HepG2 (cell line): ENCODE results near the gene RANBP3. TPM values are rescaled to one million over a fixed set of nuclear protein-coding genes. Genes with fewer than 3 reads are reported as not detected.

Experiments
- ATAC-seq: fragments of 200-7000 bp; cut with Tn5 transposase; 3 replicates; pipeline ENCODE4 v1.9.1; 2020; ENCODE audit warnings: mild to moderate bottlenecking, moderate library complexity
- BruUV-seq: library from RNA; stranded (reverse); fragments of 400-500 nt; replicated peaks from 2 replicates; lab custom pipeline; 2021; lab: Mats Ljungman, UMichigan
- CTCF ChIA-PET: fragments of 300-600 bp; formaldehyde crosslinking; extraction: SDS; loops from one replicate; lab custom pipeline; 2021; ENCODE audit warnings: low total read pairs, inconsistent platforms, low intra/inter-chr PET ratio; lab: Yijun Ruan, JAX
- POLR2A ChIA-PET: fragments of 350-600 bp; sonication (Branson Sonifier 250); formaldehyde crosslinking; loops from one replicate; lab custom pipeline; 2020; ENCODE audit warnings: antibody characterized with exemption, inconsistent platforms; lab: Yijun Ruan, JAX
- DNase-seq: peaks from one replicate; pipeline ENCODE4 v3.0.0-alpha.2; 2015; ENCODE audit warnings: low spot score
- FAIRE-seq: peaks from 3 replicates; lab custom pipeline; 2011; peaks lifted over from hg19 to GRCh38; lab: Jason Lieb, UNC
- H2AFZ ChIP-seq: one replicate; pipeline ENCODE4 v1.6.1; 2011; ENCODE audit warnings: low read length, inconsistent platforms
- H3K27ac ChIP-seq: fragments of 300-600 bp; 3 replicates; pipeline ENCODE4 v1.8.0; 2011; ENCODE audit warnings: mixed run types, mild to moderate bottlenecking, mixed read lengths, low read length, inconsistent platforms; ENCODE audit not compliant: insufficient read depth; ENCODE audit errors: extremely low read length
- H3K27me3 ChIP-seq, 2 experiments: fragments of 200-600 bp in 1 of 2; 2 replicates in 1 of 2; 3 replicates in 1 of 2; pipeline versions ENCODE4 v1.6.0 to v1.8.0; 2011; ENCODE audit warnings: low read length in 2 of 2, mild to moderate bottlenecking in 2 of 2, moderate library complexity in 2 of 2, inconsistent platforms in 1 of 2; ENCODE audit not compliant: insufficient read depth in 2 of 2, control insufficient read depth in 1 of 2
- H3K36me3 ChIP-seq, 2 experiments: fragments of 200-600 bp in 1 of 2; replicated peaks in 1 of 2; 2 replicates in 1 of 2; 3 replicates in 1 of 2; pipeline versions ENCODE4 v1.5.1 to v1.8.0; 2011; ENCODE audit warnings: low read length in 2 of 2, inconsistent platforms in 1 of 2; ENCODE audit not compliant: insufficient read depth in 2 of 2, control insufficient read depth in 1 of 2
- H3K4me1 ChIP-seq: 2 replicates; pipeline ENCODE4 v1.5.1; 2012; ENCODE audit warnings: low read length, inconsistent platforms; ENCODE audit not compliant: insufficient read depth
- H3K4me2 ChIP-seq: 2 replicates; pipeline ENCODE4 v1.6.0; 2011; ENCODE audit warnings: low read depth, low read length, inconsistent platforms
- H3K4me3 ChIP-seq, 3 experiments: fragments of 200-600 bp in 1 of 3; sonication (generic), shearing (Covaris generic) in 1 of 3; replicated peaks in 1 of 3; 2 replicates each; pipeline ENCODE4 v1.5.1; 2011 to 2016; ENCODE audit warnings: low read length in 3 of 3, inconsistent platforms in 2 of 3, low read depth in 2 of 3, mild to moderate bottlenecking in 2 of 3, control low read depth in 1 of 3, mixed read lengths in 1 of 3; ENCODE audit not compliant: insufficient read depth in 1 of 3
- H3K79me2 ChIP-seq: one replicate; pipeline ENCODE4 v1.6.1; 2011; ENCODE audit warnings: low read length, inconsistent platforms; ENCODE audit not compliant: insufficient read depth
- H3K9ac ChIP-seq: 2 replicates; pipeline ENCODE4 v1.6.0; 2011; ENCODE audit warnings: mild to moderate bottlenecking, low read depth, low read length, inconsistent platforms; ENCODE audit not compliant: insufficient read depth
- H3K9me3 ChIP-seq: 2 replicates; pipeline ENCODE4 v1.5.1; 2012; ENCODE audit warnings: mild to moderate bottlenecking, low read length
- H4K20me1 ChIP-seq: 2 replicates; pipeline ENCODE4 v1.6.0; 2011; ENCODE audit warnings: inconsistent platforms, mild to moderate bottlenecking, low read length, moderate library complexity; ENCODE audit not compliant: insufficient read depth
- GABPA ChIP-seq, 2 experiments: IDR thresholded peaks; 2 replicates each; pipeline ENCODE4 v1.6.1; 2011 to 2016; ENCODE audit warnings: low read depth in 2 of 2, low read length in 1 of 2, missing biosample characterization in 1 of 2, missing genetic modification characterization in 1 of 2
- KLF15 ChIP-seq: sonication (generic); formaldehyde crosslinking; IDR thresholded peaks from 2 replicates; pipeline ENCODE4 v1.8.1; 2023; ENCODE audit warnings: borderline replicate concordance, mild to moderate bottlenecking, inconsistent platforms, missing genetic modification reagents, mixed read lengths
- KMT2A ChIP-seq: sonication (generic); formaldehyde crosslinking; IDR thresholded peaks from 2 replicates; pipeline ENCODE4 v1.4.0; 2020; ENCODE audit warnings: missing genetic modification reagents
- MAZ ChIP-seq, 2 experiments: sonication (generic) in 1 of 2; formaldehyde crosslinking in 1 of 2; IDR thresholded peaks; 2 replicates each; pipeline versions ENCODE4 v1.5.0 to v1.6.1; 2012 to 2020; ENCODE audit warnings: low read depth in 2 of 2, mild to moderate bottlenecking in 2 of 2, borderline replicate concordance in 1 of 2, improper control_type of control experiment in 1 of 2, low read length in 1 of 2, missing genetic modification reagents in 1 of 2, moderate library complexity in 1 of 2
- MEIS1 ChIP-seq: sonication (generic); formaldehyde crosslinking; IDR thresholded peaks from 2 replicates; pipeline ENCODE4 v1.9.0; 2021; ENCODE audit warnings: mild to moderate bottlenecking, missing genetic modification reagents, moderate library complexity, borderline replicate concordance
- MXD4 ChIP-seq: IDR thresholded peaks from 2 replicates; pipeline ENCODE4 v1.6.1; 2016; ENCODE audit warnings: mild to moderate bottlenecking, missing biosample characterization, missing genetic modification reagents
- NFKB2 ChIP-seq: sonication (generic); formaldehyde crosslinking; IDR thresholded peaks from 2 replicates; pipeline ENCODE4 v1.4.0; 2020; ENCODE audit warnings: missing genetic modification reagents, borderline replicate concordance
- NFYB ChIP-seq: sonication (generic); formaldehyde crosslinking; IDR thresholded peaks from 2 replicates; pipeline ENCODE4 v1.4.0; 2020; ENCODE audit warnings: missing genetic modification reagents
- SALL2 ChIP-seq: sonication (generic); formaldehyde crosslinking; IDR thresholded peaks from 2 replicates; pipeline ENCODE4 v1.8.1; 2023; ENCODE audit warnings: mild to moderate bottlenecking, missing genetic modification reagents, inconsistent platforms
- TIGD3 ChIP-seq: sonication (generic); formaldehyde crosslinking; IDR thresholded peaks from 2 replicates; pipeline ENCODE4 v1.5.1; 2020; ENCODE audit warnings: mild to moderate bottlenecking, missing genetic modification reagents, borderline replicate concordance
- ZNF234 ChIP-seq: sonication (generic); formaldehyde crosslinking; conservative IDR thresholded peaks from 2 replicates; pipeline ENCODE4 v1.5.1; 2020; ENCODE audit warnings: mild to moderate bottlenecking, missing genetic modification reagents
- ZNF350 ChIP-seq: sonication (generic); formaldehyde crosslinking; IDR thresholded peaks from 2 replicates; pipeline ENCODE4 v1.4.0; 2020; ENCODE audit warnings: mild to moderate bottlenecking, low read depth, missing genetic modification reagents, borderline replicate concordance
- ZNF414 ChIP-seq: sonication (generic); formaldehyde crosslinking; IDR thresholded peaks from 2 replicates; pipeline ENCODE4 v1.5.0; 2020; ENCODE audit warnings: missing genetic modification reagents
- ZNF552 ChIP-seq: sonication (generic); formaldehyde crosslinking; IDR thresholded peaks from 2 replicates; pipeline ENCODE4 v1.9.0; 2022; ENCODE audit warnings: missing genetic modification reagents, mild to moderate bottlenecking, borderline replicate concordance
- ZSCAN5A ChIP-seq: sonication (generic); formaldehyde crosslinking; IDR thresholded peaks from 2 replicates; pipeline ENCODE4 v1.8.0; 2022; ENCODE audit warnings: mild to moderate bottlenecking, missing genetic modification reagents, borderline replicate concordance
- WGBS: methylation state at CpG from one replicate; pipeline ENCODE4 v1.1.6; 2017; ENCODE audit warnings: low lambda C conversion rate; 5-methylcytosine and 5-hydroxymethylcytosine counted together
- in situ Hi-C: cut with HindIII; loops from 2 replicates; pipeline ENCODE4 v1.10.0; 2017; ENCODE audit warnings: low pct_unique_long_range_greater_than_20kb; ENCODE audit not compliant: extremely low pct_ligation_motif_present
- intact Hi-C: fragments of 100-400 bp; cut with micrococcal nuclease; formaldehyde crosslinking; loops from one replicate; pipeline ENCODE4 v1.10.0; 2022; ENCODE audit not compliant: unreplicated experiment
- polyA plus RNA-seq, 8 experiments: library from polyadenylated mRNA; depleted of rRNA in 3 of 8; stranded (reverse) in 7 of 8; unstranded in 1 of 8; fragments of >200 nt; fragmentation: Illumina TruSeq in 4 of 8; extraction: Trizol in 4 of 8; gene quantifications; 2 replicates each; pipeline versions ENCODE4 v1.2.1 to v1.2.3, GENCODE V29; 2011 to 2016; ENCODE audit warnings: low read depth in 4 of 8, missing spikeins in 1 of 8, mixed read lengths in 1 of 8; ENCODE audit not compliant: insufficient read depth in 1 of 8
- total RNA-seq, 5 experiments: library from RNA; depleted of rRNA; stranded (reverse); fragments of >200 nt; fragmentation: Illumina TruSeq; extraction: Trizol; gene quantifications; 2 replicates each; pipeline ENCODE4 v1.2.3, GENCODE V29; 2016; ENCODE audit warnings: low read depth in 1 of 5

The RANBP3 gene
- total and polyA plus RNA-seq, 2 of the 13 experiments (the other 11 are each of a cell fraction or from before 2014, with no cell fraction given) = 39.5 to 149 TPM

GRCh38 chr19:5954293-5954692 lies 23.6 kb downstream of the RANBP3 start:
- no peak overlapping the region for H2AFZ ChIP-seq
- DNase-seq (no peak), FAIRE-seq (no peak), ATAC-seq (no peak)
- peaks cover 21 to 35% of the 10 kb centered on the region in 2 experiments; a peak in 4 of 5 replicates for H3K36me3 ChIP-seq
- H3K9me3 ChIP-seq = no peaks in the 10 kb centered on the region
- H3K9ac ChIP-seq = peak overlapping the region; percentile 12; the same call in 1 of the 2 replicates
- peaks cover 96% of the 10 kb centered on the region for H3K79me2 ChIP-seq
- ChIA-PET POLR2A (interaction anchor here (0.9 kb wide), 1 partner anchor 126 kb away, joined by 3 read pairs; no protein-coding TSS in a partner anchor), CTCF (no interaction called here)
- peak overlapping the region; percentile 58 for H3K27ac ChIP-seq
- peaks cover 71% of the 10 kb centered on the region for H3K4me1 ChIP-seq
- in situ Hi-C loops (loop anchor here (5.0 kb wide), 1 partner anchor 42 kb away; the partner anchor contains the start of gene CAPS), intact Hi-C loops (loop anchor here (2.0 kb wide), 1 partner anchor 45 kb away; no protein-coding TSS in a partner anchor)
- BruUV-seq = no TSS peak
- H3K4me3 ChIP-seq = peak overlapping the region in 1 of 3 experiments; percentile 38; a peak in 3 of 6 replicates
- H3K4me2 ChIP-seq = peak overlapping the region; percentile 60
- H3K27me3 ChIP-seq = no peaks in the 10 kb centered on the region
- peaks cover 5% of the 10 kb centered on the region; the same call in 1 of the 2 replicates for H4K20me1 ChIP-seq
- 15% methylated on average over 6 of the region's 6 CpGs for WGBS
- TF ChIP-seq MAZ (IDR thresholded peaks at IDR 0.05; ENCODE audit: borderline replicate concordance, low read depth, low read length) (no peak), MAZ (CRISPR knock-in tag; IDR thresholded peaks at IDR 0.05; ENCODE audit: low read depth) (peak; percentile 33; the same call in 1 of the 2 replicates), ZNF234 (no peak), NFYB (CRISPR knock-in tag) (no peak), GABPA (IDR thresholded peaks at IDR 0.05; ENCODE audit: low read depth, low read length) (no peak), GABPA (CRISPR knock-in tag; IDR thresholded peaks at IDR 0.05; ENCODE audit: low read depth) (peak; percentile 47), KLF15 (CRISPR knock-in tag) (no peak), SALL2 (peak; percentile 8; the same call in 1 of the 2 replicates), ZNF552 (CRISPR knock-in tag) (no peak), ZNF350 (CRISPR knock-in tag) (no peak), NFKB2 (no peak), ZSCAN5A (CRISPR knock-in tag) (no peak), TIGD3 (CRISPR knock-in tag) (no peak), ZNF414 (CRISPR knock-in tag) (peak; percentile 8; the same call in 1 of the 2 replicates), KMT2A (no peak), MXD4 (CRISPR knock-in tag) (no peak), MEIS1 (CRISPR knock-in tag) (no peak)
